Measurements from ENCODE around the gene PTPRN2.

PTPRN2 gene

GRCh38 chr7:157607218-157607617 lies 980.4 kb downstream of the PTPRN2 start:
- no peak for TF ChIP-seq CTCF (IDR thresholded peaks at IDR 0.05; ENCODE audit: low read depth, low read length)
- DNase-seq (ENCODE audit: extremely low read depth, low read depth), result no peak

GRCh38 chr7:157606140-157606539 lies 981.5 kb downstream of the PTPRN2 start:
- TF ChIP-seq CTCF (IDR thresholded peaks at IDR 0.05; ENCODE audit: low read depth, low read length), result no peak
- no peak for DNase-seq (ENCODE audit: extremely low read depth, low read depth)

- TF ChIP-seq CTCF (IDR thresholded peaks at IDR 0.05; ENCODE audit: low read depth, low read length), result no peak
- DNase-seq (ENCODE audit: extremely low read depth, low read depth), result no peak
Observed at GRCh38 chr7:157605638-157606037, 982.0 kb downstream of the PTPRN2 start.

- DNase-seq (ENCODE audit: extremely low read depth, low read depth), result no peak
- TF ChIP-seq CTCF (IDR thresholded peaks at IDR 0.05; ENCODE audit: low read depth, low read length), result no peak
Observed at GRCh38 chr7:157604661-157605381, 982.8 kb downstream of the PTPRN2 start.

- no peak for TF ChIP-seq CTCF (IDR thresholded peaks at IDR 0.05; ENCODE audit: low read depth, low read length)
- DNase-seq (ENCODE audit: extremely low read depth, low read depth), result no peak
Observed at GRCh38 chr7:157603716-157604115, 983.9 kb downstream of the PTPRN2 start.

GRCh38 chr7:157603005-157603404 lies 984.6 kb downstream of the PTPRN2 start:
- DNase-seq (ENCODE audit: extremely low read depth, low read depth), result no peak
- TF ChIP-seq CTCF (IDR thresholded peaks at IDR 0.05; ENCODE audit: low read depth, low read length), result no peak

GRCh38 chr7:157602581-157602980 lies 985.0 kb downstream of the PTPRN2 start:
- TF ChIP-seq CTCF (IDR thresholded peaks at IDR 0.05; ENCODE audit: low read depth, low read length), result no peak
- DNase-seq (ENCODE audit: extremely low read depth, low read depth), result no peak

Data from AG09319 (cell line).